Neural crest cell (in vitro differentiated cells): ENCODE data around the gene NPEPL1. TPM values are rescaled to one million over a fixed set of nuclear protein-coding genes. Genes with fewer than 3 reads are reported as not detected.

ENCODE experiments used
- DNase-seq: peaks from one replicate; pipeline ENCODE4 v3.0.0; 2021; ENCODE audit warnings: low read depth, mixed read lengths, low spot score
- H3K27ac Mint-ChIP-seq: one replicate; pipeline ENCODE4 v1.8.0; 2021; ENCODE audit warnings: mild to moderate bottlenecking, mixed read lengths; ENCODE audit not compliant: unreplicated experiment
- H3K27me3 Mint-ChIP-seq: 2 replicates; pipeline ENCODE4 v1.8.0; 2021; ENCODE audit warnings: low read depth, mild to moderate bottlenecking, mixed read lengths
- H3K36me3 Mint-ChIP-seq: 2 replicates; pipeline ENCODE4 v1.8.0; 2021; ENCODE audit warnings: low read depth, mild to moderate bottlenecking, mixed read lengths
- H3K4me1 Mint-ChIP-seq: 2 replicates; pipeline ENCODE4 v1.8.0; 2021; ENCODE audit warnings: mixed read lengths
- H3K4me3 Mint-ChIP-seq: one replicate; pipeline ENCODE4 v1.8.0; 2021; ENCODE audit warnings: mild to moderate bottlenecking, mixed read lengths
- H3K9me3 Mint-ChIP-seq: 2 replicates; pipeline ENCODE4 v1.8.0; 2021; ENCODE audit warnings: mixed read lengths
- total RNA-seq: library from RNA; stranded (reverse); gene quantifications from 2 replicates; pipeline ENCODE4 v1.2.1, GENCODE V29; 2021
- TF ChIP-seq, protein P1 (sequence below): fragments of 200-600 bp; sonication (generic); conservative IDR thresholded peaks from 2 replicates; pipeline ENCODE4 v1.5.0; 2021; ENCODE audit warnings: antibody characterized with exemption, mild to moderate bottlenecking

Gene NPEPL1
- total RNA-seq, 1 donor from 2014 or later, result 34.0 TPM

DNA sequence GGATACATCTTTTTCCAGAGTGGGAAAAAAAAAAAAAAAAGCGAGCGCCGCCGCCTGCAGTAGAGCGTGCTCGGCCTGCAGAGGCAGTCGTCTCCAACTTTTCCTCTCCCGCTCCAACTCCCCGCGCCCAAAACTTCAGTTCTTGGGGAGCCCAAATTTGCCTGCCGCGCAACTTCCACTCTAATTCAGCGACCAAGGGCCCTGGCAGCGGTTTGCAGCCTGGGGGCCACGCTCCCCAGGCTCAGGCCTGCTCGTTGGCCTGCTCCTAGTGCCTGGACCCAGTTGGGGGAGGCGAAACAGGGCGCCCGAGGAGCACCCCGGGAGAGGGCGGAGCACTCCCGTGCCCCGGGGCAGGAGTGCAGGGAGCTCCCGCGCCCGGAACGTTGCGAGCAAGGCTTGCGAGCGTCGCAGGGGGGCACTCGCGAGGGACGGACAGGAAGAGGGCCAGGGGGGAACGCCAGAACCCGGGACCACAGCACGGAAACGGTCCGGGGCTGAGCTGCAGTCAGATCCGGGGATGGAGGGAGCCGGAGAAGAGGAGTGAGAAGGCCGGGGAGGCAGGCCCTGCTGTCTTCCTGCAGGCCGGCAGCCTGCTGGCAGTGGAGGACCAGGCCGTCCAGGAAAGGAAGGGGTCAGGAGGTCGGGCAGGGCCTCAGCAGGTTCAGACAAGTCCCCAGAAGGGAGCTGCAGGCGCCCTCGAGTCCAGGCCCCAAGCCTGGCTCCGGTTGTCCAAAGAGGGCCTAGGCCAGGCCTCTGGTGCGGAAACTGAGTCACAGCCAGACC, 41.6 kb upstream of the NPEPL1 start, which contains the start of gene STX16:
STX16 (plus strand) TSS at position 508 of the 783 bp plus-strand sequence. CDS start 724 bp downstream, outside the sequence.
- H3K9me3 Mint-ChIP-seq, result no peaks in the 10 kb centered on the region
- TF ChIP-seq, protein P1, sequence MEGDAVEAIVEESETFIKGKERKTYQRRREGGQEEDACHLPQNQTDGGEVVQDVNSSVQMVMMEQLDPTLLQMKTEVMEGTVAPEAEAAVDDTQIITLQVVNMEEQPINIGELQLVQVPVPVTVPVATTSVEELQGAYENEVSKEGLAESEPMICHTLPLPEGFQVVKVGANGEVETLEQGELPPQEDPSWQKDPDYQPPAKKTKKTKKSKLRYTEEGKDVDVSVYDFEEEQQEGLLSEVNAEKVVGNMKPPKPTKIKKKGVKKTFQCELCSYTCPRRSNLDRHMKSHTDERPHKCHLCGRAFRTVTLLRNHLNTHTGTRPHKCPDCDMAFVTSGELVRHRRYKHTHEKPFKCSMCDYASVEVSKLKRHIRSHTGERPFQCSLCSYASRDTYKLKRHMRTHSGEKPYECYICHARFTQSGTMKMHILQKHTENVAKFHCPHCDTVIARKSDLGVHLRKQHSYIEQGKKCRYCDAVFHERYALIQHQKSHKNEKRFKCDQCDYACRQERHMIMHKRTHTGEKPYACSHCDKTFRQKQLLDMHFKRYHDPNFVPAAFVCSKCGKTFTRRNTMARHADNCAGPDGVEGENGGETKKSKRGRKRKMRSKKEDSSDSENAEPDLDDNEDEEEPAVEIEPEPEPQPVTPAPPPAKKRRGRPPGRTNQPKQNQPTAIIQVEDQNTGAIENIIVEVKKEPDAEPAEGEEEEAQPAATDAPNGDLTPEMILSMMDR, result peak; percentile 78
- peak within 1 kb of the TSS; percentile 98 for H3K4me3 Mint-ChIP-seq
- H3K4me1 Mint-ChIP-seq, result peaks cover 33% of the 10 kb centered on the region
- no peaks in the 10 kb centered on the region for H3K27me3 Mint-ChIP-seq
- H3K36me3 Mint-ChIP-seq, result no peaks in the 10 kb centered on the region
- peak within 1 kb of the TSS; percentile 99 for H3K27ac Mint-ChIP-seq
- peak; percentile 82 for DNase-seq

GRCh38 chr20:58651559-58651945, 41.0 kb upstream of the NPEPL1 start:
- Mint-ChIP-seq H3K27ac (peak overlapping the region; percentile 99), H3K27me3 (no peaks in the 10 kb centered on the region), H3K9me3 (no peaks in the 10 kb centered on the region), H3K4me1 (peaks cover 38% of the 10 kb centered on the region), H3K4me3 (peak overlapping the region; percentile 98), H3K36me3 (no peaks in the 10 kb centered on the region)
- DNase-seq, result no peak
- TF ChIP-seq, protein P1, result no peak

GRCh38 chr20:58651946-58652605, 40.5 kb upstream of the NPEPL1 start:
- peak overlapping the region; percentile 99 for H3K27ac Mint-ChIP-seq
- no peaks in the 10 kb centered on the region for H3K27me3 Mint-ChIP-seq
- no peak for DNase-seq
- H3K4me1 Mint-ChIP-seq, result peaks cover 44% of the 10 kb centered on the region
- H3K36me3 Mint-ChIP-seq, result no peaks in the 10 kb centered on the region
- peak overlapping the region; percentile 98 for H3K4me3 Mint-ChIP-seq
- H3K9me3 Mint-ChIP-seq, result no peaks in the 10 kb centered on the region
- TF ChIP-seq, protein P1, result peak; percentile 27

DNA sequence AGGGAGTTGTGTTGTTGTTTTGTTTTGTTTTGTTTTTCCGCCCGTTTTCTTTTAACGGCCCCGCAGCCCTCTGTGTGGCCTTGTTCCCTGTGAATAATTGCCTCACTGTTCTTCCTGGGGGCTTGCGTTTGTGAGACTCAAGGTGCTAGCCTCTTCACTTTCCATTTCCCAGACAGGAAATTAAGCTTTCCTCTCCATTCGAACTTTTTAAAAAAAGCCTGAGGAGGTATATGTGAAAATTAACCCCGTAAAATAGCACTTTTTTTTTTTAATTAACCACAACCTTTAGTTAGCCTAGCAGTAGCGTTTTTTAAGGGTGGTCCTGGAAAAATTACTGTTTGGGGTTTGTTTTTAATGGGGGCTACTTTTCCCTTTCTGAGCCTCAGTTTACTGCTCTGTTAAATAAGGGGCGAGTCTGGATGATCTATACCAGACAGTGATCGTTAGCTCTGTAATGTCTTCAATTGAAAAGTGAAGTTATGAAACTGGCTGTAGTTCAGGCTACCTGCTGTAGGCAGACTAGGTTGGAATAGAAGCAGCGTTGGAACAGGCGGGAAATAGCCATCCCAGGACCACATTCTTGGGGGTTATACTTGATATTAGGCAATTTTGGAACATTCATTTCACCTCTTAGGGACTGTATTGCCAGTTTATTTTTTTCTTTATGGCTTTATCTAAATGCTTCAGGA, 39.9 kb upstream of the NPEPL1 start:
- TF ChIP-seq, protein P1, result no peak
- no peak for DNase-seq
- Mint-ChIP-seq H3K9me3 (no peaks in the 10 kb centered on the region), H3K4me3 (peak overlapping the region; percentile 98), H3K27ac (peak overlapping the region; percentile 99), H3K4me1 (peaks cover 48% of the 10 kb centered on the region), H3K36me3 (no peaks in the 10 kb centered on the region), H3K27me3 (no peaks in the 10 kb centered on the region)

GRCh38 chr20:58654337-58654736, 38.3 kb upstream of the NPEPL1 start:
- Mint-ChIP-seq H3K9me3 (no peaks in the 10 kb centered on the region), H3K27me3 (no peaks in the 10 kb centered on the region), H3K27ac (no peak overlapping the region), H3K4me1 (peaks cover 47% of the 10 kb centered on the region), H3K4me3 (no peak overlapping the region), H3K36me3 (no peaks in the 10 kb centered on the region)
- DNase-seq, result no peak
- TF ChIP-seq, protein P1, result no peak
